ENCODE measurements around the gene PLXNC1.

Gene PLXNC1

DNA sequence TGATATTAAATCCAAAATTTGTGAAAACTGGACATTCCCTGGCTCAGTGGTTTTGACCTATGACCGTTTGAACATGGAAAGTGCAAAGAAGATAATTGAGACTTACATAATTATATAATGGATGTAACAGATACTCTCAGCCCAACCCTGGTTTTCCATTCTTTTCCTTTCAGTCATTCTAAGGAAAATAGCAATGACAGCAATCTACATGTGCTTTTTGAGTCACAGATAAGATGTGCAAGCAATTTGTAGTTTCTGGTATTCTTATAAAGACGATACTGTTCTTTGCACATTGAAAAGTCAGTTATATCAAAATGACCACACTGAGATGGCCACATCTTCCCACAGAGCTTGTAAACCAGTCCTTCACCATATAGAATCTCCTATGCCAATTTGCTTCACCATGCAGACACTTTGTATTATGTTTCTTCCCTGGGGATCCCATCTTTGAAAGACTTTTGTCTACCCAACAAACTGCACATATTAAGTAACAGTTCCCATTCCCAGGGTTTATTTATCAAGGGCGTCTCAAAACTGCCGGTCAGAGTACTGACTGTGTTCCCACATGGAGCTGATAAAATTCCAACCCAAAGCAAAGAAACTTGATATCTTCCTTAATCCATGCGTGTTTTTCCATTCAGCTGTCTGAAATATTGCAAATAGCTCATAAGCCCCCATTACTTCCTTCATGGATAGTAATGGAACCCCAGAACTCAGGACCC is 34.8 kb downstream of the PLXNC1 start:
- no peak for DNase-seq

DNA sequence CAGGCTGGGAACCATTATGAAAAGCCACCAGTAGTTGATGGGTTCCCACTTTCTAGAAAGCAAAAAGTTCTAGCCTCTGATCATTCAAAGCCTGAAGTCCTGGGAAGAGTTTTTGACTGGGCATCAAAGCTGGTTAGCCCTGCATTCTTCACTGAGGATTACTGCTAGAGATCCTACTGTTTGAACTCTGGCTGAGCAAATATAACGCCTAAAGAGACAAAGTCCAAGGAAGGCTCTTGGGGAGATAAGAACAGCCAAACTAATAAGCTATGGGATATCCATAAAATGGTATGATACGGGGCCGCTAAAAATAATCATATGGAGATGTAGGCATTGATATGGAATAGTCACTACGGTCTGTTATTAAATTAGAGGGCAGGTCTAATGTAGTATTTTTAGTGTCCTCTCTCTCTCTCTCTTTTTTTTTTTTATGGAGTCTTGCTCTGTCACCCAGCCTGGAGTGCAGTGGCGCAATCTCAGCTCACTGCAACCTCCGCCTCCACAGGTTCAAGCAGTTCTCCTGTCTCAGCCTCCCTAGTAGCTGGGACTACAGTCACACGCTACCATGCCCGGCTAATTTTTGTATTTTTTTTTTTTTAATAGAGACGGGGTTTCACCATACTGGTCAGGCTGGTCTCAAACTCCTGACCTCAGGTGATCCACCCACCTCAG is 35.5 kb downstream of the PLXNC1 start:
- no peak for DNase-seq

GRCh38 chr12:94184995-94185719 is 36.8 kb downstream of the PLXNC1 start:
- DNase-seq, result no peak

GRCh38 chr12:94185801-94186200 is 37.4 kb downstream of the PLXNC1 start:
- no peak for DNase-seq

GRCh38 chr12:94186278-94187241 is 38.2 kb downstream of the PLXNC1 start:
- DNase-seq, result no peak

GRCh38 chr12:94187361-94187760 is 39.0 kb downstream of the PLXNC1 start:
- no peak for DNase-seq

DNA sequence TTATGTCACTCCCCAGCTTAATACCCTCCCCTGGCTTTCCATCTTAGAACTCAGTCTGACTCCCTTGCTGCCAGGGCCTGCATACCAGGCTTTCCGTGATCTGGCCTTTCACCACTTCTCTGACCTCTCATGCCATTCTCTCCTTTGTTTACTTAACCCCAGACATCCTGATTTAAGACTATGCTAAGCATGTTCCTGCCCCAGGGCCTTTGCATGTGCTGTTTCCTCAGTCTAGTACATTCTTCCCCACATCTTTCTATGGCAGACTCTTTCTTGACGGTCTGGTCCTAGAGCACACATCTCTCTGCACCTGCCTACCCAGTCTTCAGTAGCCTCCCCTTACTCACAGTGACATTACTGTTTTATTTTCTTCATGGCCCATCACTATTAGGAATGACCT is 42.2 kb downstream of the PLXNC1 start:
- DNase-seq, result no peak

DNA sequence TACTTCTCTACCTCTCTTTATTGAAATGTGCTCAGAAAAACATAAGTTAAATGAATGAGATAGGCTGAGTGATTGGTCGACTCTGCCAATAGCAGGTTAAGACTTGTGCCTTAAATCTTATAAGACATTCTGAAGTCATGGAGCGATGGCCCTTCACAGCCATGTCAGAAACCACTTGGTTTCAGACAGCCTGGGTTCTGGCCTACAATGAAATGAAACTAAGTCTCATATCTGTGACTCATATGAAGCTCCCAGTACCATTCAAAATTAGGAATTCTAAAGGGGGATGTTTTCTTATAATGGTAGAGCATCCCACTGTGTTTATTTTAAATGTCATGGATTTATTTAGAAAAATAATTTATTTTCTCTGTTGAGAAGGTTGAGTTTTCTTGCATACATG is 42.6 kb downstream of the PLXNC1 start:
- no peak for DNase-seq

DNA sequence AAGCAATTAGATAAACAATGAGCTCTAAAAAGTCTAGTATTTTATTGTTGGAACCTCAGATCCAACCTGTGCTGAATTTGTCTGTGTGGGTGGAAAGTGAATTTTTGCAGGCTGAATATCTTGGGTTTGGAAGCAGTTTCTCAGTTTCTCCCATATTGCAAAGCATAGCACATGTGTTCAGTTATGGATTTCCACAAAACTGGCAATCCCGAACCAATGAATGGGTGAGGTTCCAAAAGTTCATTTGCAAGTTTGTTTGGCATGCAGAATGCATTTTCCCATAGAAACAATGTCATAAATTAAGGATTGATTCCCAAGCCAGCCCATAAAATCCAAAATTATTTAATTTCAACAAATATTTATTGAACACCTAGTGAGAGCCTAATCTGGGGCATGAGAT is 43.4 kb downstream of the PLXNC1 start:
- no peak for DNase-seq

DNA sequence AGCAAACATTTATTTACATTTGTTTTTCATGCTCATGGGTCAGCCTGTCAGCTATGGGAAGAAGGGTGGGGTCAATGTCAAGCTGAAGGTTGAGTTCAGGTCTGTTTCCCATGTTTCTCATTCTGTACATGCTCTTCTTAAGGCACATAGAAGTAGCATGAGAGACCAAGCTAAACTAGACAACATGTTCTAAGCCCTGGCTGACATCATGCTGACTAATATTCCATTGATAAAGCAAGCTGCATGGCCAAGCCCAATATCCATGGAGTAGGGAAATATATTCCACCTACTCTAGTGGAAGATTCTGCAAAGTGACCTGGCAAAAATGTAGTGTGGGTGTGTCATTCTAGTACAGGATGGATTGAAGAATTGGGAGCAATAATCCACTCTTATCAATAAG is 44.1 kb downstream of the PLXNC1 start:
- DNase-seq, result no peak

- DNase-seq, result no peak
These were observed 44.8 kb downstream of the PLXNC1 start for GRCh38 chr12:94193168-94193567.

DNA sequence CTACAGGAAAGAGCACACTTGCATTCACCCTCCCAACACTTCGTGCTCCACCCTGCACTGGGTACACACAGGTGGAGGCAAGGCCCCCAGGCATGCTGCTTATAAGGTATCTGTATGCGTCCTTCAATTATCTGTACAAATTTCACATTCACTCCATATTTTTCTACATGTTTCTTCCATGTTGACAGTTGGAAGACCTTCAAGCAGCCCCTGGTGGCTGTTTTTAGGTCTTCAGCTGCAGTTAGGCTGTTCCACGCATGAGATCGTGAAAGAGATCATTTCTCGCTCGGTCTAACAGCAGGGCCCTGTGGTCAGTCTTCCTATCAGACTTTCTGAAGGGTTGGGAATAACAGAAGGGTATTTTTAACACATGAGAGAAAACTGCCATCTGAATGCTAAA is 47.1 kb downstream of the PLXNC1 start:
- no peak for DNase-seq

- DNase-seq, result no peak
These were observed 50.1 kb downstream of the PLXNC1 start for GRCh38 chr12:94198469-94198868.

GRCh38 chr12:94198872-94199271 is 50.5 kb downstream of the PLXNC1 start:
- no peak for DNase-seq

DNA sequence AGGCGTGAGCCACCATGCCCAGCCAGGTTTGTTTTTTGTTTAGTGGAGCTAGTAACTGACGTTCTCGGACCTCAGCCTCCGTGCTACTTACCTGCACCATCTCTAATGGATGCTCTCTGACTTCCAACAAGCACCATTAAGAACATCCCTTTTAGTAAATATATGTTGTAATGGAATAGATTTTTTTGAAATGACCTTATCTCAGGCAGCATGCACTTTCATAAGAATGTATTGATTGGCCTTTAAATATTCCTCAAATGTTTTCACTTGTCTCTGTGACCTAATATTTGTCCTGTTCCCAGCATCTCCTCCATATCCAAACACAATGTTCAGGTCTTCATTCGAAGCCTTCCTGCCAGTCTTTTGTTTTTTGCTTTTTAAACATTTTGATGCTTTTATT is 51.7 kb downstream of the PLXNC1 start:
- DNase-seq, result no peak

DNA sequence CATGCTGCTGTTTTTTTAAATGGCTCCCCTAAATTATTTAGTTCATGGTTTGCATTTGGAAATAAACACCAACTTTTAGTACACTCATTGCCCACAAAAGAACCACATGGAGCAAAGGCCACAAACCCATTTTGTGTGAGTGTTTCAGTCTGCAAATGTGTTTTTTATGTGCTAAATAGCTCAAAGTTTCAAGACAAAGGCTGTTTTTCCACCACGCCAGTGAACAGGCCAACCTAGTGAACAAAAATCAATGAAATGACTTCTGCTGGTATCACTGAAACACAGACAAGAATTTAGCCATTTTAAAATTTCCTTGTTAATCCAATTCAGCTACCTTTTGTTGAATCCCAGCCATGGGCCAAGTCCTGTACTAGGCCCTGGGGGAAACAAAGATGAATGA is 52.3 kb downstream of the PLXNC1 start:
- DNase-seq, result no peak

DNA sequence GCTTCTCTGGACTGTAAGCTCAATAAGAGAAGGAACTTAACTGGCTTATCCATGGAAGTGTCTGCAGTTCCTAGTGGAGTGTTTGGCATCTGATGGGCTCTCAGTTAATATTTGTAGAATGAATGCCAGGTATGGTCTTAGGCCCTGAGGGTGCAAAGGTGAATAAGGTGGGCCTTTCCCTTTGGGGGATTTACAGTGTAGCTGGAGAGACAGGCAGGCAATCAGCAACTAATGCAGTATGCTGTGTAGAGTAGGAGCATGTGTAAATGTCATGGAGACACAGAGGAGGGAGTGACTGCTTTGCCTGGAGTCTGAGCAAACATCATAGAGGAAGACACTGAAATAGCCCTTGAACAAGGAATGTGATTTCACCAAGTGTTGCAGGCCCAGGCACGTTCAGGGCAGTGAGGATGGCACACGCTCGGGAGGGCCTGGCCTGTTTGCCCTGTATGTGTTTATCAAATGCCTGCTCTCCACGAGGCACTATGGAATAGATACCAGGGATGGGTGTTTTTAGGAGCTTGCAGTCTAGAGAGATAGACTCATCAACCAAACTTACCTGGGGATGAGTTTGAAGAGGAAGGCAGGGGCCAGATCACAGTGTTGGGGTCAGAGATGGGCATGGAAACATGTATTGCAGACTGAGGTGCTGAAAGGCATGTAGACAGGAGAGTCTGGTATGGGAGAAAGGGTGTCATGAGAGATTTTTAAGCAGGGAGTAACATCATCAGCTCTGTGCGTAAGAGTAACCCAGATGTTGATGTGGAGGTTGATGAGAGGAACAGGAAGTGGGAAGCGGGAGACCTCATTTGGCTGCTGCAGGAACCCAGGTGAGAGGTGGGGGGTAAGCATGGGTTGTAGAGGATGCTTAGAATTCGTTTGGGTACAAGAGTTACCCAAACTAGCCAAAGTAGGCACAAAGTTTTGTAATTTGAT is 54.1 kb downstream of the PLXNC1 start:
- DNase-seq, result no peak

- no peak for DNase-seq
These were observed 54.8 kb downstream of the PLXNC1 start for GRCh38 chr12:94203181-94203546.

DNA sequence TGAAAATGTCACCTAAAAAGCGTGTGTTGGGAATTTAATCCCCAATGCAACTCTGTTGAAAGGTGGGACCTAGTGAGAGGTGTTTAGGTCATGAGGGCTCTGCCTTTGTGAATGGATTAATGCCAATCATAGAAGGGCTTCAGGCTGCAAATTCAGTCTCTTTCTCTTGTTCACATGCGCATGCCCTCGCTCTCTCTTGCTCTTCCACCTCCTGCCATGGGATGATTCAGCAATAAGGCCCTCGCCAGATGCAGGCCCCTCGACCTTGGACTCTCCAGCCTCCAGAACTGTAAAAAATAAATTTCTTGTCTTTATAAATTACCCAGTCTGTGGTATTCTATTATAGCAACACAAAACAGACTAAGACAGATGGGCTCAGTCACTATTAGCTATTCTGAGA is 55.4 kb downstream of the PLXNC1 start:
- no peak for DNase-seq

- no peak for DNase-seq
These were observed 56.3 kb downstream of the PLXNC1 start for GRCh38 chr12:94204499-94205247.

DNA sequence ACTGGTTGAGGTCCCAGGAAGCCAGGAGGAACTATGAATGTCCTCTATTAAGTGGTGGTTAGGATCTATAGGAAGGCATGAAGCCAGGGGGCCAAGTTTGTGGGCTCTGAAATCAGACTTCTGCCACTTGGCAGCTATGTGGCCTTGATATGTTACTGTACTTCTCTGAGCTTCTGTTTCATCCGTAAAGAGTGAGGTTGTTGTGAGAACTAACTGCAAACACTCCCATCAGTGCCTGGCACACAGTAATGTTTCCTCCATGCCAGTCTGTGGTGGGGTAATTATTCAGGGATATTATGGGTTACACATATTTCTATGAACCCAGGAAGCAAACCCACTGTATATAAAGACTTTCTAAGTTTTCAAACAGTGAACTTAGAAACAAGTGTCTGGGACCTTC is 57.4 kb downstream of the PLXNC1 start:
- no peak for DNase-seq
